OCI-LY1 (cell line): ENCODE results near the gene EMX1.

Experiments
- CTCF ChIP-seq: fragments of 200-600 bp; sonication (generic), shearing (Covaris generic); IDR thresholded peaks from 2 replicates; pipeline ENCODE4 v1.5.1; 2017; ENCODE audit warnings: mild to moderate bottlenecking, antibody characterized with exemption, low read length, moderate library complexity, mixed read lengths
- EZH2 ChIP-seq: fragments of 200-600 bp; sonication (generic), shearing (Covaris generic); IDR thresholded peaks from 2 replicates; pipeline ENCODE4 v1.8.0; 2017; ENCODE audit warnings: borderline replicate concordance, mixed run types, mild to moderate bottlenecking, antibody characterized with exemption, low read length, moderate library complexity, mixed read lengths

- TF ChIP-seq EZH2 (no peak), CTCF (no peak)
These were observed 42.2 kb downstream of the EMX1 start for GRCh38 chr2:72959554-72959953.
